H1 (cell line): ENCODE results near the gene PHACTR1. TPM values are rescaled to one million over a fixed set of nuclear protein-coding genes. Genes with fewer than 3 reads are reported as not detected.

Source experiments
- CTCF ChIA-PET: fragments of 300-600 bp; sonication (Branson Sonifier 250); formaldehyde crosslinking; loops from one replicate; lab custom pipeline; 2021; ENCODE audit not compliant: partially characterized antibody; lab: Charles Lee
- POLR2A ChIA-PET: fragments of 300-600 bp; sonication (Branson Sonifier 250); formaldehyde crosslinking; loops from one replicate; lab custom pipeline; 2021; ENCODE audit warnings: inconsistent platforms; ENCODE audit not compliant: partially characterized antibody; lab: Charles Lee
- DNase-seq, 2 experiments: peaks; one replicate each; pipeline versions ENCODE4 v3.0.0 to v3.0.0-alpha.2; 2010 to 2022; ENCODE audit warnings: low spot score in 2 of 2, low read depth in 1 of 2, mixed read lengths in 1 of 2
- FAIRE-seq: peaks from 2 replicates; lab custom pipeline; 2011; peaks lifted over from hg19 to GRCh38; lab: Jason Lieb, UNC
- H2AFZ ChIP-seq: 2 replicates; pipeline ENCODE4 v1.8.1; 2012; ENCODE audit warnings: low read length, inconsistent platforms
- H2AK5ac ChIP-seq: 2 replicates; pipeline ENCODE4 v1.6.1; 2013; ENCODE audit warnings: low read depth, low read length
- H2BK120ac ChIP-seq: replicated peaks from 2 replicates; pipeline ENCODE3; 2013; ENCODE audit warnings: low read depth, low read length, inconsistent platforms
- H2BK12ac ChIP-seq: 2 replicates; pipeline ENCODE4 v1.6.1; 2013; ENCODE audit warnings: low read depth, low read length
- H2BK15ac ChIP-seq: 2 replicates; pipeline ENCODE4 v1.6.1; 2013; ENCODE audit warnings: low read length
- H2BK20ac ChIP-seq: 2 replicates; pipeline ENCODE4 v1.6.1; 2013; ENCODE audit warnings: low read length
- H2BK5ac ChIP-seq: 2 replicates; pipeline ENCODE4 v1.6.1; 2013; ENCODE audit warnings: low read depth, low read length
- H3K14ac ChIP-seq: 2 replicates; pipeline ENCODE4 v1.6.1; 2013; ENCODE audit warnings: inconsistent platforms; ENCODE audit not compliant: insufficient read length
- H3K18ac ChIP-seq: 2 replicates; pipeline ENCODE4 v1.6.1; 2013; ENCODE audit warnings: low read length; ENCODE audit errors: extremely low read depth
- H3K23ac ChIP-seq: 2 replicates; pipeline ENCODE4 v1.6.1; 2013; ENCODE audit warnings: inconsistent platforms; ENCODE audit not compliant: insufficient read length
- H3K23me2 ChIP-seq: 2 replicates; pipeline ENCODE4 v1.6.1; 2013; ENCODE audit warnings: low read depth, low read length
- H3K27ac ChIP-seq: 2 replicates; pipeline ENCODE4 v1.6.1; 2011; ENCODE audit warnings: low read depth, low read length, inconsistent platforms
- H3K27me3 ChIP-seq, 4 experiments: replicated peaks in 1 of 4; 1 replicate in 1 of 4; 2 replicates in 3 of 4; pipeline versions ENCODE4 v1.6.1 to v1.8.1; 2011 to 2013; ENCODE audit warnings: low read length in 3 of 4, mild to moderate bottlenecking in 3 of 4, inconsistent platforms in 2 of 4, mixed read lengths in 2 of 4, moderate library complexity in 1 of 4; ENCODE audit not compliant: control insufficient read depth in 3 of 4, insufficient read depth in 3 of 4; ENCODE audit errors: extremely low read depth in 1 of 4
- H3K36me3 ChIP-seq, 4 experiments: 2 replicates each; pipeline versions ENCODE4 v1.6.1 to v1.8.1; 2011 to 2013; ENCODE audit warnings: mild to moderate bottlenecking in 4 of 4, low read length in 3 of 4, moderate library complexity in 2 of 4, control low read depth in 1 of 4, inconsistent platforms in 1 of 4; ENCODE audit not compliant: insufficient read depth in 4 of 4, control insufficient read depth in 2 of 4
- H3K4ac ChIP-seq: replicated peaks from 2 replicates; pipeline ENCODE3; 2013; ENCODE audit warnings: low read length, low read depth, mixed read lengths, inconsistent platforms; ENCODE audit not compliant: insufficient read length
- H3K4me1 ChIP-seq, 4 experiments: replicated peaks in 1 of 4; 1 replicate in 1 of 4; 2 replicates in 3 of 4; pipeline versions ENCODE4 v1.6.1 to v1.8.1; 2011 to 2013; ENCODE audit warnings: low read length in 3 of 4, inconsistent platforms in 2 of 4, mixed read lengths in 1 of 4; ENCODE audit not compliant: insufficient read depth in 4 of 4, control insufficient read depth in 3 of 4
- H3K4me2 ChIP-seq, 2 experiments: 2 replicates each; pipeline versions ENCODE4 v1.6.1 to v1.8.1; 2011 to 2013; ENCODE audit warnings: low read depth in 2 of 2, low read length in 2 of 2, control low read depth in 1 of 2, inconsistent platforms in 1 of 2, mild to moderate bottlenecking in 1 of 2; ENCODE audit not compliant: insufficient read depth in 1 of 2
- H3K4me3 ChIP-seq, 4 experiments: fragments of 200-600, 300-600 bp in 1 of 4; sonication (generic), shearing (Covaris generic), sonication (Bioruptor Twin) in 1 of 4; 2 replicates each; pipeline versions ENCODE4 v1.5.1 to v1.8.1; 2011 to 2016; ENCODE audit warnings: low read length in 4 of 4, low read depth in 3 of 4, control low read depth in 2 of 4, inconsistent platforms in 2 of 4, mild to moderate bottlenecking in 2 of 4, mixed read lengths in 1 of 4, moderate library complexity in 1 of 4; ENCODE audit not compliant: insufficient read depth in 2 of 4; ENCODE audit errors: extremely low read depth in 1 of 4
- H3K56ac ChIP-seq: replicated peaks from 2 replicates; pipeline ENCODE3; 2013; ENCODE audit warnings: low read depth, mild to moderate bottlenecking, mixed read lengths, low read length, inconsistent platforms; ENCODE audit not compliant: insufficient read length
- H3K79me1 ChIP-seq: 2 replicates; pipeline ENCODE4 v1.6.1; 2013; ENCODE audit warnings: low read depth, low read length, control low read depth
- H3K79me2 ChIP-seq, 2 experiments: 2 replicates each; pipeline versions ENCODE4 v1.6.1 to v1.8.1; 2012 to 2013; ENCODE audit warnings: low read length in 2 of 2, mild to moderate bottlenecking in 2 of 2, inconsistent platforms in 1 of 2; ENCODE audit not compliant: insufficient read depth in 2 of 2, control insufficient read depth in 1 of 2
- H3K9ac ChIP-seq, 4 experiments: replicated peaks in 1 of 4; 1 replicate in 1 of 4; 2 replicates in 3 of 4; pipeline versions ENCODE4 v1.6.1 to v1.8.1; 2011 to 2013; ENCODE audit warnings: low read depth in 3 of 4, low read length in 3 of 4, control low read depth in 2 of 4, mild to moderate bottlenecking in 2 of 4, moderate library complexity in 2 of 4, inconsistent platforms in 1 of 4; ENCODE audit errors: extremely low read depth in 1 of 4
- H3K9me3 ChIP-seq, 2 experiments: 2 replicates each; pipeline versions ENCODE4 v1.6.1 to v1.8.1; 2012 to 2013; ENCODE audit warnings: mild to moderate bottlenecking in 2 of 2, moderate library complexity in 2 of 2, control low read depth in 1 of 2, inconsistent platforms in 1 of 2, low read depth in 1 of 2, low read length in 1 of 2, mixed read lengths in 1 of 2; ENCODE audit not compliant: insufficient read depth in 2 of 2
- H4K20me1 ChIP-seq, 2 experiments: replicated peaks in 1 of 2; 2 replicates each; pipeline versions ENCODE3 to v1.8.1; 2011 to 2013; ENCODE audit warnings: inconsistent platforms in 2 of 2, low read length in 2 of 2, mild to moderate bottlenecking in 1 of 2; ENCODE audit not compliant: insufficient read depth in 2 of 2, control insufficient read depth in 1 of 2
- H4K5ac ChIP-seq: 2 replicates; pipeline ENCODE4 v1.6.1; 2013; ENCODE audit warnings: low read length, low read depth, mixed read lengths, inconsistent platforms; ENCODE audit not compliant: insufficient read length
- H4K8ac ChIP-seq: 2 replicates; pipeline ENCODE4 v1.8.0; 2013; ENCODE audit warnings: mild to moderate bottlenecking, moderate library complexity, low read length, inconsistent platforms; ENCODE audit not compliant: insufficient read depth; ENCODE audit errors: extremely low read depth
- H4K91ac ChIP-seq: replicated peaks from 2 replicates; pipeline ENCODE3; 2013; ENCODE audit warnings: low read length, mixed read lengths, inconsistent platforms; ENCODE audit not compliant: insufficient read length
- CREB1 ChIP-seq: IDR thresholded peaks from 2 replicates; pipeline ENCODE4 v1.6.1; 2012; ENCODE audit warnings: inconsistent platforms
- JUND ChIP-seq: IDR thresholded peaks from 2 replicates; pipeline ENCODE4 v1.6.1; 2011; ENCODE audit warnings: mild to moderate bottlenecking, improper control_type of control experiment, low read length
- NRF1 ChIP-seq: IDR thresholded peaks from 2 replicates; pipeline ENCODE4 v1.6.1; 2011; ENCODE audit warnings: mild to moderate bottlenecking, low read depth, low read length, improper control_type of control experiment
- RAD21 ChIP-seq, 2 experiments: IDR thresholded peaks in 1 of 2; conservative IDR thresholded peaks in 1 of 2; 2 replicates each; pipeline ENCODE4 v1.6.1; 2011; ENCODE audit warnings: low read depth in 2 of 2, low read length in 2 of 2, improper control_type of control experiment in 1 of 2, inconsistent platforms in 1 of 2, mild to moderate bottlenecking in 1 of 2, moderate library complexity in 1 of 2
- SIN3A ChIP-seq, 2 experiments: IDR thresholded peaks in 1 of 2; conservative IDR thresholded peaks in 1 of 2; 2 replicates each; pipeline ENCODE4 v1.6.1; 2011 to 2012; ENCODE audit warnings: low read length in 2 of 2, improper control_type of control experiment in 1 of 2, low read depth in 1 of 2, mild to moderate bottlenecking in 1 of 2
- SUZ12 ChIP-seq: fragments of 200-600 bp; sonication (generic); IDR thresholded peaks from 2 replicates; pipeline ENCODE4 v1.6.1; 2012; ENCODE audit warnings: mild to moderate bottlenecking, inconsistent platforms, low read length, moderate library complexity, mixed read lengths
- USF2 ChIP-seq: IDR thresholded peaks from 2 replicates; pipeline ENCODE4 v1.6.1; 2011; ENCODE audit warnings: low read length, improper control_type of control experiment
- WGBS, 2 experiments: shearing (Covaris generic) in 1 of 2; methylation state at CpG; one replicate each; pipeline versions ENCODE4 v1.1.6 to v1.1.7; 2013 to 2015; ENCODE audit warnings: low lambda C conversion rate in 2 of 2, mixed read lengths in 2 of 2, inconsistent platforms in 1 of 2, low coverage in 1 of 2, missing lambda C conversion rate in 1 of 2; ENCODE audit not compliant: insufficient replicate concordance in 2 of 2, insufficient coverage in 1 of 2, insufficient read length in 1 of 2; ENCODE audit errors: extremely low coverage in 1 of 2, missing lambda C conversion rate in 1 of 2; 5-methylcytosine and 5-hydroxymethylcytosine counted together
- polyA plus RNA-seq, 7 experiments: library from polyadenylated mRNA; depleted of rRNA in 3 of 7; stranded (reverse) in 5 of 7; unstranded in 2 of 7; fragments of >200 nt in 5 of 7; fragments of 200-250 nt in 2 of 7; gene quantifications; 1 replicate in 5 of 7; 2 replicates in 1 of 7; 4 replicates in 1 of 7; pipeline versions ENCODE4 v1.2.1 to v1.2.3, GENCODE V29; 2011 to 2013; ENCODE audit warnings: missing spikeins in 2 of 7, mixed read lengths in 2 of 7
- total RNA-seq: library from RNA; stranded (reverse); fragmentation: NEBNext Ultra II Directional; extraction: Animal tissue kit (Norgen Biotek cat#: 25700); gene quantifications from 2 replicates; pipeline ENCODE4 v1.2.1, GENCODE V29; 2021

The PHACTR1 gene
- total and polyA plus RNA-seq, 2 of the 8 experiments (the other 6 are each of a cell fraction or from before 2014, with no cell fraction given) = 3.9 to 17.1 TPM

- Histone ChIP-seq H2BK5ac (no peak overlapping the region), H3K14ac (no peak overlapping the region), H2BK120ac (no peak overlapping the region), H3K4ac (no peak overlapping the region), H3K9ac (no peak overlapping the region), H3K4me3 (no peak overlapping the region), H3K9me3 (no peaks in the 10 kb centered on the region), H3K23ac (no peak overlapping the region), H4K8ac (no peak overlapping the region), H2BK15ac (no peak overlapping the region), H3K36me3 (no peaks in the 10 kb centered on the region), H2AFZ (no peak overlapping the region), H3K27me3 (no peaks in the 10 kb centered on the region), H3K56ac (no peak overlapping the region), H3K27ac (no peak overlapping the region), H3K4me2 (no peak overlapping the region), H2BK20ac (no peak overlapping the region), H4K91ac (no peak overlapping the region), H3K79me1 (no peaks in the 10 kb centered on the region), H3K18ac (no peak overlapping the region), H4K5ac (no peak overlapping the region), H4K20me1 (no peaks in the 10 kb centered on the region), H3K23me2 (peaks cover 2% of the 10 kb centered on the region; the same call in 1 of the 2 replicates), H2AK5ac (no peak overlapping the region), H3K4me1 (peaks cover 3 to 14% (median 13%) of the 10 kb centered on the region in 4 experiments; a peak in 4 of 7 replicates), H2BK12ac (no peak overlapping the region), H3K79me2 (no peaks in the 10 kb centered on the region)
- no peak for DNase-seq
- POLR2A ChIA-PET = no interaction called here
- no peak for FAIRE-seq
- WGBS, 2 experiments = 55% methylated on average over 2 of the region's 2 CpGs; no CpG with 5 or more reads in 1 of the 2 experiments
- CTCF ChIA-PET = interaction anchor here (0.9 to 1.1 kb wide), 4 partner anchors 11 to 24 kb away, joined by 3 to 5 read pairs (median 4); no protein-coding TSS in a partner anchor
- TF ChIP-seq USF2 (no peak), SUZ12 (no peak), RAD21 (IDR thresholded peaks at IDR 0.05 in 1 of 2, conservative IDR thresholded peaks at IDR 0.05 in 1 of 2; ENCODE audit: low read depth in 2 of 2, low read length in 2 of 2) (no peak), CREB1 (no peak), JUND (no peak), NRF1 (no peak), SIN3A (conservative IDR thresholded peaks at IDR 0.05 in 1 of 2, IDR thresholded peaks at IDR 0.05 in 1 of 2; ENCODE audit: low read depth in 1 of 2, low read length in 2 of 2) (no peak)
Observed at GRCh38 chr6:12869816-12870432, 153.4 kb downstream of the PHACTR1 start.
